Activated T-helper 9 cell treated with anti-CD3 and anti-CD28 coated beads, Interleukin-2, amount 50 U/mL, for 16 hours (primary cell): ENCODE results near the gene SMOC2.
"Not testable (repeated sequence)": the region's sequence is repeated elsewhere in the genome, so short reads cannot be mapped to it uniquely, and the experiment has no call there.

Source experiments
- DNase-seq: peaks from one replicate; pipeline ENCODE4 v3.0.0-alpha.2; 2020; ENCODE audit warnings: low read depth

The SMOC2 gene

GRCh38 chr6:168684906-168685305, 243.9 kb downstream of the SMOC2 start:
- DNase-seq = no peak

GRCh38 chr6:168686029-168686738, 245.2 kb downstream of the SMOC2 start:
- DNase-seq = no peak

- DNase-seq = no peak
Measured at GRCh38 chr6:168686831-168687730, 246.1 kb downstream of the SMOC2 start.

- DNase-seq = no peak
Measured at GRCh38 chr6:168690271-168690670, 249.3 kb downstream of the SMOC2 start.

- DNase-seq = no peak
Measured at GRCh38 chr6:168691774-168692173, 250.8 kb downstream of the SMOC2 start.

GRCh38 chr6:168692193-168692914, 251.4 kb downstream of the SMOC2 start:
- DNase-seq = no peak

- DNase-seq = not testable (repeated sequence)
Measured at GRCh38 chr6:168692915-168693257, 251.9 kb downstream of the SMOC2 start.

- not testable (repeated sequence) for DNase-seq
Measured at GRCh38 chr6:168694797-168695196, 253.8 kb downstream of the SMOC2 start.

- DNase-seq = no peak
Measured at GRCh38 chr6:168695701-168696100, 254.7 kb downstream of the SMOC2 start.

GRCh38 chr6:168698923-168699322, 257.9 kb downstream of the SMOC2 start:
- no peak for DNase-seq

- DNase-seq = no peak
Measured at GRCh38 chr6:168699631-168700295, 258.8 kb downstream of the SMOC2 start.

GRCh38 chr6:168700880-168701279, 259.9 kb downstream of the SMOC2 start:
- DNase-seq = no peak

- DNase-seq = no peak
Measured at GRCh38 chr6:168703990-168704389, 263.0 kb downstream of the SMOC2 start.

- DNase-seq = no peak
Measured at GRCh38 chr6:168704678-168705077, 263.7 kb downstream of the SMOC2 start.

GRCh38 chr6:168705271-168705670, 264.3 kb downstream of the SMOC2 start:
- DNase-seq = not testable (repeated sequence)

- no peak for DNase-seq
Measured at GRCh38 chr6:168706471-168707177, 265.6 kb downstream of the SMOC2 start.

GRCh38 chr6:168708526-168708925, 267.5 kb downstream of the SMOC2 start:
- no peak for DNase-seq

GRCh38 chr6:168708984-168709383, 268.0 kb downstream of the SMOC2 start:
- DNase-seq = no peak

- DNase-seq = no peak
Measured at GRCh38 chr6:168709390-168709789, 268.4 kb downstream of the SMOC2 start.

GRCh38 chr6:168709991-168710390, 269.0 kb downstream of the SMOC2 start:
- DNase-seq = no peak

- DNase-seq = no peak
Measured at GRCh38 chr6:168711049-168711640, 270.2 kb downstream of the SMOC2 start.
